HG03196 (cell line): ENCODE data around the gene C5orf24.
"Not testable (repeated sequence)": the region's sequence is repeated elsewhere in the genome, so short reads cannot be mapped to it uniquely, and the experiment has no call there.

ENCODE experiments used
- ATAC-seq: cut with Tn5 transposase; IDR thresholded peaks from one replicate; pipeline ENCODE4 v1.9.1; 2021; ENCODE audit not compliant: unreplicated experiment

Gene C5orf24

GRCh38 chr5:134845852-134846640 lies at the start of gene C5orf24:
Gene C5orf24, plus strand, starts transcription at chr5:134845968. Its CDS starts 8,933 bp downstream, at chr5:134854901.
- peak; percentile 91 for ATAC-seq

GRCh38 chr5:134798468-134798867 lies 47.3 kb upstream of the C5orf24 start:
- ATAC-seq, result no peak

- no peak for ATAC-seq
These were observed 41.9 kb upstream of the C5orf24 start for GRCh38 chr5:134803821-134804220.

GRCh38 chr5:134813407-134813806 lies 32.4 kb upstream of the C5orf24 start:
- ATAC-seq, result no peak

- no peak for ATAC-seq
These were observed 31.9 kb upstream of the C5orf24 start for GRCh38 chr5:134813827-134814226.

GRCh38 chr5:134817006-134817405 lies 28.8 kb upstream of the C5orf24 start:
- ATAC-seq, result no peak

GRCh38 chr5:134818776-134819175 lies 27.0 kb upstream of the C5orf24 start:
- no peak for ATAC-seq

- no peak for ATAC-seq
These were observed 26.3 kb upstream of the C5orf24 start for GRCh38 chr5:134819407-134819963.

GRCh38 chr5:134821841-134822240 lies 23.9 kb upstream of the C5orf24 start:
- no peak for ATAC-seq

- no peak for ATAC-seq
These were observed 21.1 kb upstream of the C5orf24 start for GRCh38 chr5:134824681-134825080.

- no peak for ATAC-seq
These were observed 20.6 kb upstream of the C5orf24 start for GRCh38 chr5:134825212-134825611.

GRCh38 chr5:134833340-134834032 lies 12.3 kb upstream of the C5orf24 start:
- ATAC-seq, result no peak

- ATAC-seq, result no peak
These were observed 10.1 kb upstream of the C5orf24 start for GRCh38 chr5:134835623-134836022.

GRCh38 chr5:134837530-134838181 lies 8.1 kb upstream of the C5orf24 start:
- ATAC-seq, result no peak

- ATAC-seq, result not testable (repeated sequence)
These were observed 7.4 kb upstream of the C5orf24 start for GRCh38 chr5:134838361-134838760.

GRCh38 chr5:134840811-134841210 lies 5.0 kb upstream of the C5orf24 start:
- ATAC-seq, result no peak

GRCh38 chr5:134844252-134844651 lies 1.5 kb upstream of the C5orf24 start:
- no peak for ATAC-seq

GRCh38 chr5:134845335-134845851 lies 375 bp upstream of the C5orf24 start:
- ATAC-seq, result no peak

- ATAC-seq, result peak; percentile 7
These were observed 833 bp downstream of the C5orf24 start for GRCh38 chr5:134846641-134846960.

- not testable (repeated sequence) for ATAC-seq
These were observed 3.7 kb downstream of the C5orf24 start for GRCh38 chr5:134849434-134849933.

- ATAC-seq, result no peak
These were observed 5.6 kb downstream of the C5orf24 start for GRCh38 chr5:134851307-134851923.
